Right ventricle myocardium superior (tissue), 1 donor: Measurements from ENCODE around the gene ALDH3B2. TPM values are rescaled to one million over a fixed set of nuclear protein-coding genes. Genes with fewer than 3 reads are reported as not detected.
"Not testable (repeated sequence)": the region's sequence is repeated elsewhere in the genome, so short reads cannot be mapped to it uniquely, and the experiment has no call there.

Experiments used
- ATAC-seq: fragments of 200-7000 bp; cut with Tn5 transposase; one replicate; pipeline ENCODE4 v1.9.1; 2020; ENCODE audit warnings: mild to moderate bottlenecking; ENCODE audit not compliant: poor library complexity
- DNase-seq: peaks from one replicate; pipeline ENCODE4 v3.0.0-alpha.2; 2020
- intact Hi-C: fragments of 100-400 bp; cut with DNase I; formaldehyde crosslinking; loops from one replicate; pipeline ENCODE4 v1.11.2; 2022
- total RNA-seq: library from RNA; stranded (reverse); fragmentation: NEBNext Ultra II Directional; extraction: Animal tissue kit (Norgen Biotek cat#: 25700); gene quantifications from one replicate; pipeline ENCODE4 v1.2.1, GENCODE V29; 2021
- donor health status: DM: no; HTN: yes; CAD: no; lungs with severe emphysema.

ALDH3B2 gene
- total RNA-seq, 1 donor from 2014 or later, result not detected

DNA sequence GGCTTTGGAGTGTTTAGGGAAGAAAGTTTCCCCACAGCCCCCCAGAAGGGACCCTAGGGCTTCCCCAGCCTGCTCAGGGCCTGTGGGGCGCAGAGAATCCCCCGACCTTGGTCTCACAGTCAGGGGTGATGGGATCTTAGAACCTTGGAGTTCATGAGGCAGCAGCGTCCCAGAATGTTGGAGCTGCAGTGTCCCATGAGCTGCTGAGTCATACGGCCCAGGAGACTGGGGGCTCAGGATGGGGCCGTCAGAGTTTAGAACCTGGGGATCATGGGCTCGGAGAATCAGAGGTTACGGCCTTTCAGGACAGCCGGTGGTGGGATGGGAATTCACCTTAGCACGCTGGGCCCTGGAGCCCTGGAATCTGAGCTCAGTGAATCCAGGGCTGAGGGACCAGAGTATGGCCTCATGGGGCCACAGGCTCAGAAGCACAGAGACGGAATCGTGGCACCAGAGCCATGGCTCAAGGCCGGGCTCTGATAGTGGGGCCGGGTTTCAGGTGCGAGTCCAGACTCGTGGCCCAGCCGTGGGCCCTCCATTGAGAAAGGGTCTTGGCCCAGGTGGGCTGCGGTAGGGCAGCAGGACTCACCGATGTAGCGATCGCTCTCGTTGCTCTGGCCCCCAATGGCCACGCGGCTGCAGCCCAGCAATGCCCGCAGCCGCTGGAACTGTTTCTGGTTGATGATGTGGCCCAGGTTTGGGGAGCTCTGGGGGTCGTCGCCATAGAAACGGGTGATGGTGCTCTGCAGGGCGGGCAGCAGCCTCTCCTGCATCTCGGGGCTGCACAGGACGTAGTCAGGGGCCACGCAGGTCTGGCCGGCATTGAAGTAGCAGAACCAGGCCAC is 9.5 kb downstream of the ALDH3B2 start:
- intact Hi-C loops, result no loop called here
- ATAC-seq (no peak), DNase-seq (no peak)

DNA sequence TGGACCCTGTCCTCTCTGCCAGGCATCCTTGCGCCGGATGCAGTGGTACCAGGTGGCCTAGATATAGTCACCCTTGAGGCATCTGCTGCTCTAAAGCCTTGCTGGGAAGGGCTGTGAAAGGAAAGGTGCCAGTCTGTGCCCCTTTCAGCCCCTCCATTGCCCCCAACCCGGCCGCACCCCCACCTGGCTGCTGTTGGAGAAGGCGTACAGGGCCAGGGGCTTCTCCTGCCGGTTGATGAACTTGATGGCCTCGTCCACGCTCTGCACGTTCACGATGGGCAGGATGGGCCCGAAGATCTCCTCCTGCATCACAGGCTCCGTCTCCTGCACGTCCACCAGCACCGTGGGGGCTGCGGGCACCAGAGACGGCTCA is 10.2 kb downstream of the ALDH3B2 start:
- intact Hi-C loops, result no loop called here
- ATAC-seq, result no peak

DNA sequence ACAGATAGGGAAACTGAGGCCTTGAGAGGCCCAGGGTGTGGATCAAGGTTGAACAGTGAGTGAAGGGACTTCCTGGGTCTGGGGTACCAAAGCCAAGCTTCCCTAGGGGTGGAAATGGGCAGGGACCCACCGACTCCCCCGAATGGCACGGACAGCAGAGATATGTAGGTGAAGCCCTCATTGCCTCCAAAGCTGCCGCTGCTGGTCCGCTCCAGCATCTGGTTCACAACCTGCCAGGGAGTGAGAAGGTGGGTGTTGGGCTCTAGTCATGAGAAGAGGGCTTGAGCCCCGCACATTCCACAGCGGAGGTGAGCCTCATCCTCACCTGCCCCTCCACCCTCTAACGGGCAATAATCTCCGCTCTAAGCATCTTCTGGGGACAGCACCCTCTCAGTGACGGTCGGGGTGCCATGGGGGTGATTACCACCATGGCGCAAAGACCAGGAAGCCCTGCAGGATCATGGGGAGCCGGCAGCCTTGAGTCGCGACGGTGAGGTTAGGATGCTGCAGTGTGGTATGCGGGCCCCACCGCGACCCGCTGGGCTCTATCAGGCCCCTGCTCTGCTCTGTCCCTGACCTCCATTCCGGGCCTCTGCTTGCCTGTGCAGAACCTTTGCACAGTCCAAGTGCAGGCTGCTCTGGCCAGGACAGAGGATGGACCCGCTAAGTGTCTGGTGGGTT is 10.8 kb downstream of the ALDH3B2 start:
- intact Hi-C loops, result no loop called here
- no peak for ATAC-seq
- no peak for DNase-seq

More for the DNA sequence above, 10.2 kb downstream of the ALDH3B2 start:
- DNase-seq, result no peak

DNA sequence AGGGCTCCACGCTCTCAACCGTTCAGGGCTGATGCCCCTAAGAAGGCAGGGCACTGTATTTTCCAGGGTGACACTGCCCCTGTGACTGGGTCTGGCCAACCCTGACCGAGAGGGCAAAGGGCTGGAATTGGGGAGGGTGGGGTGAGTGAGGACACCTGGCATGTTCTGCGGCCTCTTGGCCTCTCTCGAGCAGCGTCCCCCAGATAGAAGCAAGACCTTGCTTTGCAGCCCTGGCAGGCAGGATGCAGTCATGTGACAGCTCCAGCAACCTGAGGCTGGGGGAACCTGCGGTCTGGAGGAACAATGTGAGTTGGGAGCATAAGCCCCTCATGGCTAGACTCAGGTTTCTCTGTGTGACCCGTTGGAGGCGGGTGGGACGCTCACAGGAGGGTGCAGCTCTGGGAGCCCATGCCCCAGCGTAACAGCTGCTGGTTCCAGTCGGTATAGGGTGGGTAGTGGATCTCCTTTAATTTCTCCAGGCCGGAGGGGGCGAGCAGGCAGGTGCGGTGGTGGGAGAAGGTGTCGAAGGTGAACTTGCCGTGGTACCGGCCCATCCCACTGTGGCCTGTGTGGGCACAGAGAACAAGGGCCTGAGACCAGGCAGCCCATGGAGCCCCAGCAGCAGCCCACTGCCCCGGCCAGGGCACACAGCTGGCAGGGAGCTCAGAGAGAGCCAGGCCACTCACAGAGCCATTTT is 11.4 kb downstream of the ALDH3B2 start:
- no peak for ATAC-seq
- intact Hi-C loops, result no loop called here
- no peak for DNase-seq

DNA sequence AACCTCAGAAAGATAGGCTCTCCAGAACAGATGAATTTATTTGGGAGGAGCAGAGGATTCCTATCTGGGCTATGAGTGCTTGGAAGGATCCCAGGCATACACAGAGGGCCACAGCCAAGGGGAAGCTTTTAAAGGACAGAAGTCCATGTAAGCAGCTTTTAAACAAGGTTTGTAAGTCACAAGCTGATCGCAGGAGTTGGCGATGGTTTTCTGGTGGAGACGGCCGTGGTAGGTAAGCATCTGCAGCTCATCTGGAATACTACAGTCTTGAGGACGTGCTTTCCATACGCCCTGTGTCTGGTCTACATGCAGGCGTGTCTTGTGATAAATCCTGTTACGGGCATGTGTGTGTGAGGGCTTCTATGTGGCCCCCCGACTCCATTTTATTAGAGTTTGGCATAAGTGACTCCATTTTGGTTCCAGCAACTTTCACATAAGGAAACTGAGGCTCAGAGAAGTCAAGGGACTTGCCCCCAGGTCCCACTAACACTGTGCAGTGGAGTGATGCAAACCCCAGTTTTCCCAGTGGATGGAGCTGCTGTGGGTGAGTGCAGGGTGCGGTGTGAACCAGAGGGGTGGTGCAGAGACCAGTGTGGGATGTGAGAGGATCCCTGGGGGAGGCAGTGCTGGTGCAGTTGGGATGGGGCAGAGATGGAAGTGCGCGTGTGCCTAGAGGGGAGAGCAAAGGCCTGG is 12.1 kb downstream of the ALDH3B2 start:
- DNase-seq (no peak), ATAC-seq (no peak)
- intact Hi-C loops, result no loop called here

DNA sequence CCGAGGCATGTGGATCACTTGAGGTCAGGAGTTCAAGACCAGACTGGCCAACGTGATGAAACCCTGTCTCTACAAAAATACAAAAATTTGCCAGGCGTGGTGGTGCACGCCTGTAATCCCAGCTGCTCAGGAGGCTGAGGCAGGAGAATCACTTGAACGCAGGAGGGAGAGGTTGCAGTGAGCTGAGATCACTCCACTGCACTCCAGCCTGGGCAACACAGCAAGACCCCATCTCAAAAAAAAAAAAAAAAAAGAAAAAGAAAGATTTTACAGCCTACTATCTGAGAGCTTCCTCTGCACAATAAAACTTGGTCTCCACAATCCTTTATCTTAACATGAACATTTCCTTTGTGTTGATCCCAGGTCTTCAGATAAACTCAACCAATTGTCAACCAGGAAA is 13.7 kb downstream of the ALDH3B2 start:
- DNase-seq, intact Hi-C loops, ATAC-seq: not testable (repeated sequence)

DNA sequence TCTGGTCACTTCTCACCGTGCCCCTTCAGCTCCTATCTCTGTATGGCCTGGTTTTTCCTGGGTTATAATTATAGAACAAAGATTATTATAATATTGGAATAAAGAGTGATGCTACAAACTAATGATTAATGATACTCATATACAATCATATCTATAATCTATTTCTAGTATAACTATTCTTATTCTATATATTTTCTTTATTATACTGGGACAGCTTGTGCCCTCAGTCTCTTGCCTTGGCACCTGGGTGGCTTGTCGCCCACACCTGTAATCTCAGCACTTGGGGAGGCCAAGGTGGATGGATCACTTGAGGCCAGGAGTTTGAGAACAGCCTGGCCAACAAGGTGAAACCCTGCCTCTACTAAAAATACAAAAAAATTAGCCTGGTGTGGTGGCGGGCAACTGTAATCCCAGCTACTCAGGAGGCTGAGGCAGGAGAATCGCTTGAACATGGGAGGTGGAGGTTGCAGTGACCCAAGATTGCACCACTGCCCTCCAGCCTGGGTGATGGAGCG is 14.7 kb downstream of the ALDH3B2 start:
- intact Hi-C loops, result loop anchor here (10.0 kb wide), 1 partner anchor 85 kb away; no protein-coding TSS in a partner anchor
- DNase-seq, ATAC-seq: not testable (repeated sequence)

DNA sequence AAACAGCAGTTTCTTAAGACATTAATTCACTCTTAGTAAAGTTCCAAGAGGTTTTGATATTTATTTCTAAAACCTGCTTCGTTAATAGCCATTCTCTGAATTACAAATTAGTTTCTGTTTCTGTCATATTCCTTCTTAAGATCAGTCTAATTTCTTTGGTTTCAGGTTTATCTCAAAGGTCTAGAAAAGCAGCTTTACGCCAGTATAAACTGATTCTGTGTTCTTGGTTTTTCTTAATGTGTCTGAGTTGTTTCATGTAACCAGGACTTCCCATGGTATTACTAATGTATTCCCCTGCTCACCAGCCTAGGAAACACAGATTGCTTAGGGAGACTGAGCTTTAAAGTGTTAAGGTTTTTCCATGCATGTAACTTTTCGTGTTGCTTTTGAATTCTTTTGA is 17.1 kb downstream of the ALDH3B2 start:
- ATAC-seq, result no peak
- DNase-seq, result no peak
- intact Hi-C loops, result loop anchor here (10.0 kb wide), 1 partner anchor 82 kb away; no protein-coding TSS in a partner anchor

DNA sequence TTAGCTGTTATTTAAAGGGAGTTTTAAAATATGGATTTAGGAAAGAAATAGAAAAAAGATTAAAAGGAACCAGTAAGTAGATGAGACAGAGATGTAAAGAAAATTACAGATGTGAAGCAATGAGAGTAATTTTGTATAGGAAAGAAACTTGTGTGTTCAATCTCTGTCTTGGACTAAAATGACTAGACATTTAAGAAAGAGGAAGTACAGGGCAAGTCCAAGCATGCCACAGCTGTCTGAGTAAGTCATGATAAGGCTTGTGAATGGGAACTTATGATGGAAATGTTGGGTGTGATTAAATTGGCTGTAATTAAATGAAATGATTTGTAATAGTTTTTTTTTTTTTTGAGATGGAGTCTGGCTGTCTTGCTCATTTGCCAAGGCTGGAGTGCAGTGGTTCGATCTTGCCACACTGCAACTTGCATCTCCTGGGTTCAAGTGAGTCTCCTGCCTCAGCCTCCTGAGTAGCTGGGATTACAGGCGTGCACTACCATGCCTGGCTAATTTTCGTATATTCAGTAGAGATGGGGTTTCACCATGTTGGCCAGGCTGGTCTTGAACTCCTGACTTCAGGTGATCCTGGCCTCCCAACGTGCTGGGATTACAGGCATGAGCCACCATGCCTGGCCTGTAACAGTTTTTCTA is 18.0 kb downstream of the ALDH3B2 start:
- ATAC-seq (no peak), DNase-seq (no peak)
- intact Hi-C loops, result loop anchor here (10.0 kb wide), 1 partner anchor 82 kb away; no protein-coding TSS in a partner anchor

DNA sequence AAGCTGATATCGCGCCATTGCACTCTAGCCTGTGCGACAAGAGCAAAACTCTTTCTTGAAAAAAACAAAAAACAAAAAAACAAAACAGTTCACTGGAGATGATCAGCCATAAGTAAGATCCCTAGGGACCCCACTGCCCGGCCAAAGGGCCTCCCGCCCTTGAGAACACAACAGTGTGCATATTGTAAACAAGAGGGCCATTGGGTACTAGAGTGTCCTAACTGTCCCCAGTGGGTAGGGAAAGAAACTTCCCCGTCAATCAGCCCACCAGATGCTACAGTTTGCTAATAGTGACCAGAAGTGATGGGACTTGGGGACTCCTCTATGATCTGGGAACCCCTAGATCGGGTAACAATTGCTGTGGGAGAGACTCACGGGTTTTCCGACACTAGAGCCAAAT is 20.2 kb downstream of the ALDH3B2 start:
- ATAC-seq (no peak), DNase-seq (no peak)
- intact Hi-C loops, result loop anchor here (10.0 kb wide), 1 partner anchor 79 kb away; no protein-coding TSS in a partner anchor

DNA sequence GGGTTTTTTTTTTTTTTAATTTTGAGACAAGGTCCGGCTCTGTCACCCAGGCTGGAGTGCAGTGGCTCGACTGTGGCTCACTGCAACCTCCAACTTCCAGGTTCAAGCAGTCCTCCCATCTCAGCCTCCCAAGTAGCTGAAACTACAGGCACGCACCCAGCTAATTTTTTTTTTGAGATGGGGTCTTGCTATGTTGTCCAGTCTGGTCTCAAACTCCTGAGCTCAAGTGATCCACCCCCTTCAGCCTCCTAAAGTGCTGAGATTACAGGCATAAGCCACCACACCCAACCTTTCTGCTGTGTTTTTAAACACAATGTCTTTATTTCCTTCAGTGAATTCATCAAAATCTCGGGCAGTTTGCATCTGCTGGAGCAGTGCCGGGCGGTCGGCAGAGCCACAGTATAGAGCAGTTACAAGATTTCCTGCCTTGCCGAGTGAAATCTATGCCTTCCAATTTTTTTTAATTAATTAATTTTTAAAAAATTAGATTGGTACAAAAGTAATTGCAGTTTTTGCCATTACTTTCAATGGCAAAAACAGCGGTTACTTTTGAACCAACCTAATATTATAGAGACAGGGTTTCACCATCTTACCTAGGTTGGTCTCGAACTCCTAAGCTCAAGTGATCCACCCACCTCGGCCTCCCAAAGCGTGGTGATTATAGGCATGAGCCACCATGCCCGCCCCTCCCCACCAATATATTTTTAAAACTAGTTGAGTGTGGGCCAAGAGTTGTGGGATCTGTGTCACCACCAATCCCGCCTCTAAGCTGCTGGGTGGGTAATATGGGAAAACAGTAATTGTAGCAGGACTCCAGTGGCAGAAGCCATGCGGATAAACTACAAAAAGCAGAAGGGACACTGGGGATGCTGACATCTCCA is 21.2 kb downstream of the ALDH3B2 start:
- intact Hi-C loops, result loop anchor here (10.0 kb wide), 1 partner anchor 78 kb away; no protein-coding TSS in a partner anchor
- DNase-seq (no peak), ATAC-seq (no peak)

DNA sequence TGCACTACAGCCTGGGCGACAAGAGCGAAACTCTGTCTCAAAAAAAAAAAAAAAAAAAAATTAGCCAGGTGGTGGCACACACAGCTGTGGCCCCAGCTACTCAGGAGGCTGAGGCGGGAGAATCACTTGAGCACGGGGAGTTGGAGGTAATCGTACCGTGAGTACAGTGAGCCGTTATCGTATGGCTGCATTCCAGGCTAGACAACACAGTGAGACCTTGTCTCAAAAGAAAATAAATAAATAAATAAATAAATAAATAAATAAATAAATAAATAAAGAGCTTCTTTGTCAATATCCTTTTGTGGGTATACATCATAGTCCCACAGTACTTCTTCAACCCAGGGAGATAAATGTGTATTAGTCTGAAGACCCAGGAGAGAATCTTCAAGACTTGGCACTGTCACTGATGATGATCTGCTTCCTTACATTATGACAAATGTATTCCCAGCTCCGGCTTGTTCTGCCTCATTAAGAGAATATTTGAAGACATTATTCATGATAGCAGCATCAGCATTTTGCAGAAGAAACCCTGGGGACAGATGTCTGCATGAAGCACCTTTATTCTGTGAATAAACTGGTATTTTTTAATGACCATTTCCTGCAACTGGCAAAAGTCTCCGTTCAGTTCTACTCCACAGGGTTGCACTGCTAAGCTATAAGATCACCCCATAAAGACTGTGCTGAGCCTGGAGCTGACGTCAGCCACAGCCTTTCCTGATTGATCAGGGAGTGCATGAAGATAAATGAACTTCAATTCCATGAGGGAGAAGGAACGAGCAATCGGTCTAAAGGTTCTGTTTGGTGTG is 22.2 kb downstream of the ALDH3B2 start:
- DNase-seq (no peak), ATAC-seq (no peak)
- intact Hi-C loops, result loop anchor here (10.0 kb wide), 1 partner anchor 77 kb away; no protein-coding TSS in a partner anchor

DNA sequence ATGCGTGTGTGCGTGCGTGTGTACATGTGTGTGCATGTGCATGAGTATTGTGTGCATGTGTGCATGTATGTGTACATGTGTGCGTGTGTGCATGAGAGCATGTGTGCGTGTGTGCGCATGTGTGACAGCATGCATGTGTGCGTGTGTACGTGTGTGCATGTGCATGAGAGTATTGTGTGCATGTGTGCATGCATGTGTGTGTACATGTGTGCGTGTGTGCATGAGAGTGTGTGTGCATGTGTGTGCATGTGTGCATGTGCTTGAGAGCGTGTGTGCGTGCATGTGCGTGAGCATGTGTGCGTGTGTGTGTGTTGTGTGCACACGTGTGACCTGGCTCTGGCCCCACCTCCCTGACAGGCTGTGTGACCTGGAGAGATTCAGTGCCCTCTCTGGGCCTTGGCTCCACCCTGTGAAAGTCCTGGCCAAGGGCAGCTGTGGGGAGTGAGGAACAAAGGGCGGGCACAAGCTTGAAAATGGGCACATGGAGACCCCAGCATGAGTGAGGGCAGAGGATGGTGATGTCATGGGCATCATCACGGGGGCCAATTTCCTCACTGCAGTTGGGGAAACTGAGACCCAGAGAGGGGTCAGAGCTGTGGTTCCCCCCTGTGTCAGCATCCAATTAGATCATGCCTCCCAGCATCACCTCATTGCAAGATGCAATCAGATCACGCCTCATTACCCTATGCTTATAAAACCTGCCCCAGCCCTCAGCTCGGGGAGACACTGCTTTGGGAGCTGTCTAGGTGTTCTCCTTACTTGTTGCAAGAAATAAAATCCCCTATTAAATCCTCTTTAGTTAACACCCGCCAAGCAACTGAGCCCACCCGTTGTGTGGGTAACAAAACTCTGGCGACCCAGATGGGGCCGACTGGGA is 24.6 kb downstream of the ALDH3B2 start:
- DNase-seq (no peak), ATAC-seq (no peak)
- intact Hi-C loops, result loop anchor here (10.0 kb wide), 1 partner anchor 75 kb away; no protein-coding TSS in a partner anchor

DNA sequence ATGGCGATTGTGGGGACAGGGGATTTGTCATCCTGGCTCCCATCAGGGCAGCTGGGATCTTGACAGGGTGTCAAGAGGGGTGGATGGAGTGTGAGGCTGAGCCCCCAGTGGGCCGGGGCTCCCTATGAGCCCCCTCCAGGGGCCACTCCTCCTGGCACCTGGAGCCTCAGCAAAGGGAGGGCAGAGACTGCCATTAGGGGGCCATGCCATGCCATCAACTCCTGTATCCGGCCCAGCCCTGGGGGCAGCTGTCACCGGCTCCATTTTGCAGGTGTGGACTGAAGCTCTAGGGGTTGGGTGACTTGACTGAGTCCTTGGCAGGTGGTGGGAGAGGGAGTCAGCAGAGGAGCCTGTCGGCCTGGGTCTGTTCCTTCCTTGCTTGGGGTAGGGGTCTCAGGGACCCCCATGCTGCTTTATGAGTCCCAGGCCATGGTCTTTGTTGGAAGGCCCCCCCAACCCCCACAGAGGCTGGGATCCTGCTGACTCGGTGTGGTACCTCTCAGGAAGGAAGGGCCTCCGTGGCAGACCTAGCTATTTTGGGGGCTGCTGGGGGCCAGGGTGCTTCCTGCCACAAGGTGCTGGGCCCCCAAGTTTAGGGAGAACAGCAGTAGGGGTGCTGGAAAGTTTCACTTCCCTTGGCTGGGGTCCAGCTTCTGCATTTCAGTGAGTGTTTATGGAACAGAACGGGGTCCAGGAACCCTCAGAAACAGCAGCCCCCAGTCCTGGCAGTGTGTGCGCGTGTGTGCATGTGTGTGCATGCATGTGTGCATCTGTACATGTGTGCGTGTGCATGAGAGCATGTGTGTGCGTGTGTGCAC is 25.4 kb downstream of the ALDH3B2 start:
- ATAC-seq (no peak), DNase-seq (no peak)
- intact Hi-C loops, result no loop called here
